ENCODE data around the gene CYP2W1.

CYP2W1 gene

DNA sequence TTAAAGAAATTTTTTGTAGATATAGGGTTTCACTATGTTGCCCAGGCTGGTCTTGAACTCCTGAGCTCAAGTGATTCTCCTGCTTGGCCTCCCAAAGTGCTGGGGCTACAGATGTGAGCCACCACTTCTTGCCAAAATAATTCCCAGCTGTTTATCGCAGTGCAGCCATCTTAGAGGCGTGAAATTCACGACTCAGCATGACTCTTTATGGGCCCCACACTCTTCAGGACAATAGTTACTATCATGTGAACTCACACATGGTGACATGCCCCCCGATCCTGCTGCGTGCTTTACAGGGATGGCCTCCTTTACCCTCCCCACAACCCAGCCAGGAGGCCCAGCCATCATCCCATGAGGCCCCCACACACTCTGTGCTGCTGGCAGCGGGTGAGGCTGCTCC lies 12.2 kb upstream of the CYP2W1 start:
- H3K36me3 ChIP-seq (ENCODE audit: control insufficient read depth, insufficient read depth, low read length) = peaks cover 74% of the 10 kb centered on the region
- 98 to 100% methylated on average over 6 of the region's 6 CpGs for WGBS, 2 experiments (ENCODE audit: insufficient coverage in 2 of 2)
- H3K9me3 ChIP-seq (ENCODE audit: control insufficient read depth, low read length) = no peaks in the 10 kb centered on the region
- peaks cover 8% of the 10 kb centered on the region for H3K4me1 ChIP-seq (ENCODE audit: control insufficient read depth, insufficient read depth, low read length, poor library complexity, severe bottlenecking)
- no peak overlapping the region for H3K27ac ChIP-seq (ENCODE audit: low read depth, low read length, severe bottlenecking)
- H3K4me3 ChIP-seq (ENCODE audit: extremely low read depth, insufficient read depth, low read length, poor library complexity, severe bottlenecking) = no peak overlapping the region

DNA sequence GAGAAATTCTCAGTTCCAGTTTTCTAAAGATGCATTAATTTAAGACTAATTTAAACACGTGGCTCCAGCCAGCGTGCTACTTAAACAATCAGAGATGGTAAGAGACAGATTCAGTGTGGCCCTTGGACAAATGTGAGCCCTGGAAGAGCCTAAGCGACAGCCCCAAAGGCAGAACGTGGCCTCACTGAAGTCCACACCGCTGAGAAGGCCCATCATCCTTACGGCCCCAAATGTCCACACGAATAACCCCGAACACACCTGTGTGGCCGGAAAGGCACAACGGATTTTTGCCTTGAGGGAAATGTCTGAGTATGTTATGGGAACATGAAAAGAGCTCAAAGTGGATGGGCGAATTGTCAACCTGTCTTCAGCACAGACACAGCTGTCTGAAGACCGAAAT lies 10.9 kb upstream of the CYP2W1 start:
- Histone ChIP-seq H3K4me1 (ENCODE audit: control insufficient read depth, insufficient read depth, low read length, poor library complexity, severe bottlenecking) (peaks cover 9% of the 10 kb centered on the region), H3K27ac (ENCODE audit: low read depth, low read length, severe bottlenecking) (no peak overlapping the region), H3K9me3 (ENCODE audit: control insufficient read depth, low read length) (no peaks in the 10 kb centered on the region), H3K4me3 (ENCODE audit: extremely low read depth, insufficient read depth, low read length, poor library complexity, severe bottlenecking) (no peak overlapping the region), H3K36me3 (ENCODE audit: control insufficient read depth, insufficient read depth, low read length) (peaks cover 61% of the 10 kb centered on the region)
- 96% methylated on average over 10 to 11 of the region's 12 CpGs for WGBS, 2 experiments (ENCODE audit: insufficient coverage in 2 of 2)

DNA sequence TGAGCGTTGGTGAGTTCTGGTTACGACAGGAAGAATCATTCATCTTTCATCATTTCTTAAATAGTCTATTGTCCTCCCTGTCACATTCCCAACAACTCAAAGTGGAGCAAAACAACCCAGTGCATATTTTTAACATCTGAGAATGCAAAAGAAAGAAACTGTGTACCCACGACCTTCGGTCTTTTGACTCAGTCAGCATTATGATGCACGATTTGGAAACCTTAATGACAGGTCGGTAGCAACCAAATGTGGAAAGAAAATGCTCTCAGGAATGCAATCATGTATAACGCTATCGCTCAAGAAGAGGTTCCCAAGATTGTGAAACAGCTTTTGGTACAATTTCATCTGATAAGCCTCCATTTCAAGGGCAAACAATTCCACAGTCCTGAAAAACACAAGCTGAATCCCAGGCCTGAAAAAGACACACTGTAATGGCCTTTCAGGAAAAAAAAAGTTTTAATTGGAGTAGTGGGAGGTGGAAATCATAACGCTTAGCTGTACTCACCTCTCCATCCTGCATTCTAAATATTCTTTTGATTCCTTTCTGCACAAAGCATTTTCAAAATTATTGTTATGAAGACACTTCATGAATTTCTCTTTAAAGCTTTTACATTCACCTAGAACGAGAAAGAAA lies 10.2 kb upstream of the CYP2W1 start:
- WGBS, 2 experiments (ENCODE audit: insufficient coverage in 2 of 2) = 94 to 95% methylated on average over 7 of the region's 10 CpGs
- peaks cover 13% of the 10 kb centered on the region for H3K4me1 ChIP-seq (ENCODE audit: control insufficient read depth, insufficient read depth, low read length, poor library complexity, severe bottlenecking)
- peaks cover 54% of the 10 kb centered on the region for H3K36me3 ChIP-seq (ENCODE audit: control insufficient read depth, insufficient read depth, low read length)
- H3K4me3 ChIP-seq (ENCODE audit: extremely low read depth, insufficient read depth, low read length, poor library complexity, severe bottlenecking) = no peak overlapping the region
- no peaks in the 10 kb centered on the region for H3K9me3 ChIP-seq (ENCODE audit: control insufficient read depth, low read length)
- no peak overlapping the region for H3K27ac ChIP-seq (ENCODE audit: low read depth, low read length, severe bottlenecking)

DNA sequence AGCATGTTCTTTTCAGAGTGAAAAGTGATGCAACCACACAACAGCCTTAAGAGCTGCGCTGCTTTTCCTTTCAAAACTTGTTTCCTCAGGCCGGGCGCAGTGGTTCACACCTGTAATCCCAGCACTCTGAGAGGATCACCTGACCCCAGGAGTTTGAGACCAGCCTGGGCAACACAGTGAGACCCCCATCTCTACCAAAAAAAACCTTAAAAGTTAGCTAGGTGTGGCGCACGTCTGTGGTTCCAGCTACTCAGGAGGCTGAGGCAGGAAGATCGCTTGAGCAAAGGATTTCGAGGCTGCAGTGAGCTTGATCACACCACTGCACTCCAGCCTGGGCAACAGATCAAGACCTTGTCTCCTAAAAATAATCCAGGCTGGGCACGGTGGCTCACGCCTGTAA lies 9.7 kb upstream of the CYP2W1 start:
- peaks cover 16% of the 10 kb centered on the region for H3K4me1 ChIP-seq (ENCODE audit: control insufficient read depth, insufficient read depth, low read length, poor library complexity, severe bottlenecking)
- no peak overlapping the region for H3K27ac ChIP-seq (ENCODE audit: low read depth, low read length, severe bottlenecking)
- H3K4me3 ChIP-seq (ENCODE audit: extremely low read depth, insufficient read depth, low read length, poor library complexity, severe bottlenecking) = no peak overlapping the region
- peaks cover 49% of the 10 kb centered on the region for H3K36me3 ChIP-seq (ENCODE audit: control insufficient read depth, insufficient read depth, low read length)
- H3K9me3 ChIP-seq (ENCODE audit: control insufficient read depth, low read length) = no peaks in the 10 kb centered on the region
- 94 to 96% methylated on average over 9 of the region's 9 CpGs for WGBS, 2 experiments (ENCODE audit: insufficient coverage in 2 of 2)

DNA sequence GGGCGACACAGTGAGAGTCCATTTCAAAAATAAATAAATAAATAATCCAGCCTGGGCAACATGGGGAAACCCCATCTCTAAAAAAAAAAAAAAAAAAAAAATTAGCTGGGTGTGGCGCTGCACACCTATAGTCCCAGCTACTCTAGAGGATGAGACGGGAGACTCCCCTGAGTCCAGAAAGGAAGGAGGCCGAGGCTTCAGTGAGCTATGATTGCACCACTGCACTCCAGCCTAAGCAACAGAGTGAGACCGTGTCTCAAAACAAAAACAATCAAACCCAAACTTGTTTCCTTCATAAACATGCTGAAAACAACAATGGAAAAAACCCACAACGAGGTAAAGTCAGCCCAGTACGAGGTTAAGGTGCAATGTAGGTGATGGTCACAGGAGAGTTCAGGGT lies 8.8 kb upstream of the CYP2W1 start:
- WGBS, 2 experiments (ENCODE audit: insufficient coverage in 2 of 2) = 45 to 60% methylated on average over 1 to 3 of the region's 7 CpGs
- H3K9me3 ChIP-seq (ENCODE audit: control insufficient read depth, low read length) = no peaks in the 10 kb centered on the region
- H3K4me1 ChIP-seq (ENCODE audit: control insufficient read depth, insufficient read depth, low read length, poor library complexity, severe bottlenecking) = peaks cover 16% of the 10 kb centered on the region
- H3K27ac ChIP-seq (ENCODE audit: low read depth, low read length, severe bottlenecking) = no peak overlapping the region
- H3K36me3 ChIP-seq (ENCODE audit: control insufficient read depth, insufficient read depth, low read length) = peaks cover 40% of the 10 kb centered on the region
- H3K4me3 ChIP-seq (ENCODE audit: extremely low read depth, insufficient read depth, low read length, poor library complexity, severe bottlenecking) = peak overlapping the region; percentile 77

DNA sequence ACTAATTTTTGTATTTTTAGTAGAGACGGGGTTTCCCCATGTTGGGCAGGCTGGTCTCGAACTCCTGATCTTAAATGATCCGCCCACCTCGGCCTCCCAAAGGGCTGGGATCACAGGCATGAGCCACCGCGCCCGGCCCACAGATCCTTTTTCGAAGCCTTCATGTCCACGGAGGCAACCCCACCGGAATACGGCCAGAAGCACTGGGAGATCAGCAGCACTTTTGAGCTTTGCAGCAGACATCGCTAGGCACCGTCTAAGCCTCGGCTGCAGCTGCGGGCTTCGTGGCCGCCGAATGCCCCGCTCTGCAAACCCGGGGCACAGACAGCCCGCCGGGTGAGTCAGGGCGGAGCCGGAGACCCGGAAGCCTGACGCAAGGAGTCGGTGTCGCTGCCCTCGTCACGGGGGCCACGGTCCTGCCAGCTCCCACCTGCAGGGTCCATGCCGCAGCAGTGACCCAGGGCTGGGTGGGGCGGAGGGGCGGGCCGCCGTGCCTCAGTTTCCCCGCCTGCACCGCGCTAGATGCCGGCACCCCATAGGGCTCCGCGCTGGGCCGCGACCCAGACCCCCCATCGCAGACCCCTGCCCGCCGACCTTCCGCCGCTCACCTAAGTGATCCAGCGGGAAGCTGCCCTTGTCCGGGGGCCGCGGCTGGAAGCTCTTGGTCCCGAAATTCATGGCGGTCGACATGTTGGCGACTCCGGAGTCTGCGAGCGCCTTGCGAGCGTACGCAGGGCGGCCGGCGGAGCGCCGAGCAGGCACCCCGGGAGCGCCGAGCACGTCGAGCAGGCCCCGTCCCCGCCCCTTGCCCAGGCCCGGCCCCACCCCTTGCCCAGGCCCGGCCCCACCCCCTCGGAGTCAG lies 7.9 kb upstream of the CYP2W1 start, which contains the start of gene COX19:
TSS of gene COX19 (minus strand) at position 730 of the 862 bp plus-strand sequence. CDS start at position 690, 40 bp downstream.
- 0 to 1% methylated on average over 57 to 66 of the region's 78 CpGs for WGBS, 2 experiments (ENCODE audit: insufficient coverage in 2 of 2)
- Histone ChIP-seq H3K36me3 (ENCODE audit: control insufficient read depth, insufficient read depth, low read length) (peaks cover 31% of the 10 kb centered on the region), H3K9me3 (ENCODE audit: control insufficient read depth, low read length) (no peaks in the 10 kb centered on the region), H3K4me1 (ENCODE audit: control insufficient read depth, insufficient read depth, low read length, poor library complexity, severe bottlenecking) (peaks cover 16% of the 10 kb centered on the region), H3K4me3 (ENCODE audit: extremely low read depth, insufficient read depth, low read length, poor library complexity, severe bottlenecking) (peak within 1 kb of the TSS; percentile 77), H3K27ac (ENCODE audit: low read depth, low read length, severe bottlenecking) (peak within 1 kb of the TSS; percentile 91)

DNA sequence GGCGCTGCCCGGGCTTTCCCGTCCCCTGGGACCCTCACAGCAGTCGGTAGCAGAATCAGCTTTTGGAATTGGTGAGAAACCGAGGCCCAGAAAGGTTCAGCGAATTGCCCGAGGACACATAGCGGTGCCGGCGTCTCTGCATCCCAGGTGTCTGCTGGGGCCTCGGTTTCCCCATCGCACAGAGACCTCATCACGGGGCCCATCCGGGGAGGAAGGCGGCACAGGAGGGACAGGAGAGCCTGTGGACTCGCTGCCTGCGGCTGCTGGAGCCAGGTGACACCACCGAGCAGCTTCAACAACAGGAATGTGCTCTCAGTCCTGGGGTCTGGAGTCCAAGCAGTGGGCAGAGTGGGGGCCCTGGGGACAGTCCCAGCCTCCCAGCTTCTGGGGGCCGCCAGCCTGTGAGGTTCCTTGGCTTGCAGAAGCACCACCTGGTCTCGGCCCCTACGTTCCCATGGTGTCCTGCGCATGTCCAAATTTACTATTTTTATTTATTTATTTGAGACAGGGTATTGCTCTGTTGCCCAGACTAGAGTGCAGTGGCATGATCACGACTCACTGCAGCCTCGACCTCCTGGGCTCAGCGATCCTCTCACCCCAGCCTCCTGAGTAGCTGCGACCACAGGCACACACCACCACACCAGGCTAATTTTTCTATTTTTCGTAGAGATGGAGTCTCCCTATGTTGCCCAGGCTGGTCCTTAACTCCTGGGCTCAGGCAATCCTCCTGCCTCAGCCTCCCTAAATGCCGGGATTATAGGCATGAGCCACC lies 7.1 kb upstream of the CYP2W1 start:
- Histone ChIP-seq H3K4me3 (ENCODE audit: extremely low read depth, insufficient read depth, low read length, poor library complexity, severe bottlenecking) (peak overlapping the region; percentile 77), H3K27ac (ENCODE audit: low read depth, low read length, severe bottlenecking) (no peak overlapping the region), H3K4me1 (ENCODE audit: control insufficient read depth, insufficient read depth, low read length, poor library complexity, severe bottlenecking) (peaks cover 16% of the 10 kb centered on the region), H3K36me3 (ENCODE audit: control insufficient read depth, insufficient read depth, low read length) (peaks cover 23% of the 10 kb centered on the region), H3K9me3 (ENCODE audit: control insufficient read depth, low read length) (no peaks in the 10 kb centered on the region)
- 52 to 56% methylated on average over 18 to 24 of the region's 28 CpGs for WGBS, 2 experiments (ENCODE audit: insufficient coverage in 2 of 2)

DNA sequence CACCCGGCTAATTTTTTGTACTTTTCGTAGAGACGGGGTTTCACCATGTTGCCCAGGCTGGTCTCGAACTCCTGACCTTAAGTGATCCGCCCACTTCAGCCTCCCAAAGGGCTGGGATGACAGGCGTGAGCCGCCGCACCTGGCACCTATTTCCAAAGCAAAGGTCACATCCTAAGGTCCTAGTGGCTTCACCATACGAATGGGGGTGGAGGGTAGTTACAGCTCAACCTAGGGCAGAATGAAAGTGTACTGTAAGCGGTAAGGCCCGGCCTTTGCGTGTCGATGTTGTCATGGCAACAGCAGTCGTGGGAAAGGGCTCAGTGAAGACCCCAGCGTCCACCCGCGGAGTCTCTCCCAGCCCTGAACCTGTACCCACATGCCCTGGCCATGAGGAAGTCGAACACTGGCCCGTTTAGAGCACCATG lies 6.1 kb upstream of the CYP2W1 start:
- H3K36me3 ChIP-seq (ENCODE audit: control insufficient read depth, insufficient read depth, low read length) = peaks cover 16% of the 10 kb centered on the region
- peaks cover 16% of the 10 kb centered on the region for H3K4me1 ChIP-seq (ENCODE audit: control insufficient read depth, insufficient read depth, low read length, poor library complexity, severe bottlenecking)
- no peak overlapping the region for H3K4me3 ChIP-seq (ENCODE audit: extremely low read depth, insufficient read depth, low read length, poor library complexity, severe bottlenecking)
- H3K27ac ChIP-seq (ENCODE audit: low read depth, low read length, severe bottlenecking) = peak overlapping the region; percentile 81
- WGBS, 2 experiments (ENCODE audit: insufficient coverage in 2 of 2) = 90 to 94% methylated on average over 15 to 19 of the region's 19 CpGs
- no peaks in the 10 kb centered on the region for H3K9me3 ChIP-seq (ENCODE audit: control insufficient read depth, low read length)

DNA sequence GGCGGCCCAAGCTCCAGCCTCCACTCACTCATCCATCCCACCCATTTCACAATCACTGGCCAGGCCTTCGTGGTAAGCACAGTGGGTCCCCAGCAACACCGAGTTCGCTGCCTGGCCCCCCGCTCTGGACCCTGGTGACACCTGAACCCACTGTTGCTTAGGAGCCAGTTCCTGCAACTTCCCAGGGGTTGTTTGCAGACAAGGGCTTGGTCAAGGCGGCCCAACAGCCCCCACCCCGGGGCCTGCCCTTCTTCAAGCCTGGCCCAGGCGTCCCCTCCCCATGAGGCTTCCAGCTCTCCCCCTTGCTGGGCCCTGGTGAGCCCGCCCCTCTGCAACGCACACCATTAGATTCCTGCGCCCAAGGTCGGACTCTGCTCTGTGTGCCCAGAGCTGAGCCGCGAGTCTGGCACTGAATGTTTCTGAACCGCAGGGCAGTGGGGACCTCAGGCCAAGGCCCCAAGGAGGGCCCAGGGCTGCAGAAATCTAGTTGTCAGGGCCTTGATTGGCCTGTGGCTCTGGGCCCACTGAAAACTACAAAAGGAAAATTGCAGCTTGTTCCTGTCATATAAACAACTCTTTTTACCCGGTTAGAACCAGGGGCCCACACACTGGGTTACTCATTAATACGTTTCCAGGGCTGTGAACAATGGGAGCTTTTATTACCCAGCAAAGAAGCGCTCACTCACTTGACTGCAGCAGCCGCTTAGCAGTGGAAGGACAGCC lies 5.5 kb upstream of the CYP2W1 start:
- H3K4me3 ChIP-seq (ENCODE audit: extremely low read depth, insufficient read depth, low read length, poor library complexity, severe bottlenecking) = no peak overlapping the region
- peaks cover 16% of the 10 kb centered on the region for H3K4me1 ChIP-seq (ENCODE audit: control insufficient read depth, insufficient read depth, low read length, poor library complexity, severe bottlenecking)
- H3K27ac ChIP-seq (ENCODE audit: low read depth, low read length, severe bottlenecking) = peak overlapping the region; percentile 81
- H3K36me3 ChIP-seq (ENCODE audit: control insufficient read depth, insufficient read depth, low read length) = peaks cover 10% of the 10 kb centered on the region
- 85 to 87% methylated on average over 15 to 19 of the region's 19 CpGs for WGBS, 2 experiments (ENCODE audit: insufficient coverage in 2 of 2)
- no peaks in the 10 kb centered on the region for H3K9me3 ChIP-seq (ENCODE audit: control insufficient read depth, low read length)

DNA sequence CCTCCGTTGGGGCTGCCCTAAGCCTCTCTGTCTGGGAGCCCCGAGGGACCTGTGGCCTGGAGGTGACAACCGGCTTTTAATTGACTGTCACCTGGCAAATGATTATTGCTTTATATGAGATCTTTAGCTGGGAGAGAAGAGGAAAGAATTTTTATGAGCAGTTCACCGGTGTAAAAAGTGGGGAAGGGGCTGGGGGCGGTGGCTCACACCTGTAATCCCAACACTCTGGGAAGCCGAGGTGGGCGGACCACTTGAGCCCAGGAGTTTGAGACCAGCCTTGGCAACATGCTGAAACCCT lies 5.0 kb upstream of the CYP2W1 start:
- Histone ChIP-seq H3K4me3 (ENCODE audit: extremely low read depth, insufficient read depth, low read length, poor library complexity, severe bottlenecking) (no peak overlapping the region), H3K9me3 (ENCODE audit: control insufficient read depth, low read length) (no peaks in the 10 kb centered on the region), H3K36me3 (ENCODE audit: control insufficient read depth, insufficient read depth, low read length) (peaks cover 5% of the 10 kb centered on the region), H3K4me1 (ENCODE audit: control insufficient read depth, insufficient read depth, low read length, poor library complexity, severe bottlenecking) (peaks cover 16% of the 10 kb centered on the region), H3K27ac (ENCODE audit: low read depth, low read length, severe bottlenecking) (peak overlapping the region; percentile 81)
- 83 to 92% methylated on average over 7 of the region's 7 CpGs for WGBS, 2 experiments (ENCODE audit: insufficient coverage in 2 of 2)
